ENCODE data around the gene ZNF467.

The ZNF467 gene

DNA sequence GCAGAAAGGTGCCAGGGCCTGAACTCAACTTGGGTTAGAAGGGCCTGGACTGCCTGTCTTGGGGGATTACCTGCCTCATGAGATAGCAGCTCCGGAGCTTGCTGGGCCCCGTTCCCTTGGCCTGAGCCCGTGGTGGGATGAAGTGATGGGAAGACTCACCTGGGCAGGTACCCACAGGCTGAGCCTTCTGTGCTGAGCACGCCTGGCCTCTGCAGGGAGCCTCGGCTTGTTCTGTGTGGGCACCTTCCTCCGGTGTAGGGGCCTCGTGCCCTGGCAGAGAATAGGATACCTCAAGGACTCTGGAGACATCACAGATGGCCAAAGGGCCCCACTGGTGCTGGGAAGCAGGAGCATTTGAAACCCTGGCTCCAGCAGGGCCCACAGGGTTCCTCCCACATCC lies 4.5 kb downstream of the ZNF467 start:
- H3K27me3 ChIP-seq (ENCODE audit: insufficient read depth, low read length, poor library complexity), result peaks cover 14% of the 10 kb centered on the region

DNA sequence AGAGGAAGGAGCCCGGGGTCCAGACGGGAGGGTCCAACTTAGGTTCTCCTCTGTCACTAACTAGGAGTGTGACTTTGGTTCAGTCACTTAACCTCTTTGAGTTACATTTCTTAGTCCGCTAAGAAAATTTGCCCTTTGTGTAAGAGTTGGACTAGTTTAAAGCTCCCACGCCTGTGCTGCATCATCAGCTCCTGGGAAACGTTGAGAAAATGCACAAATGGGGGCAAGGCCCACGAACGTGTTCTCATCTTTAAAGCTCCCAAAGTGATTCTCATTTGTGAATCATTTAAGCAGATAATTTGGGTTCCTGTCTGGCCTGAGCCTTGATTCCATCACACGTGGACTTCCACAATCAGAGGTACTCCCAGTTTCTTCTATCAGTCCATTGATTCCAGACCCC lies 6.3 kb downstream of the ZNF467 start:
- no peak overlapping the region for H3K4me2 ChIP-seq (ENCODE audit: insufficient read depth, low read length)
- DNase-seq (no peak), ATAC-seq (ENCODE audit: insufficient read depth, low read depth) (no peak)
- H3K27me3 ChIP-seq (ENCODE audit: insufficient read depth, low read length, poor library complexity), result no peaks in the 10 kb centered on the region
- H3K4me3 ChIP-seq (ENCODE audit: low read depth in 1 of 2, low read length in 2 of 2), result no peak overlapping the region
- TF ChIP-seq EZH2 (IDR thresholded peaks at IDR 0.05; ENCODE audit: borderline replicate concordance, low read depth, low read length, severe bottlenecking), result no peak
- TF ChIP-seq, protein P1, sequence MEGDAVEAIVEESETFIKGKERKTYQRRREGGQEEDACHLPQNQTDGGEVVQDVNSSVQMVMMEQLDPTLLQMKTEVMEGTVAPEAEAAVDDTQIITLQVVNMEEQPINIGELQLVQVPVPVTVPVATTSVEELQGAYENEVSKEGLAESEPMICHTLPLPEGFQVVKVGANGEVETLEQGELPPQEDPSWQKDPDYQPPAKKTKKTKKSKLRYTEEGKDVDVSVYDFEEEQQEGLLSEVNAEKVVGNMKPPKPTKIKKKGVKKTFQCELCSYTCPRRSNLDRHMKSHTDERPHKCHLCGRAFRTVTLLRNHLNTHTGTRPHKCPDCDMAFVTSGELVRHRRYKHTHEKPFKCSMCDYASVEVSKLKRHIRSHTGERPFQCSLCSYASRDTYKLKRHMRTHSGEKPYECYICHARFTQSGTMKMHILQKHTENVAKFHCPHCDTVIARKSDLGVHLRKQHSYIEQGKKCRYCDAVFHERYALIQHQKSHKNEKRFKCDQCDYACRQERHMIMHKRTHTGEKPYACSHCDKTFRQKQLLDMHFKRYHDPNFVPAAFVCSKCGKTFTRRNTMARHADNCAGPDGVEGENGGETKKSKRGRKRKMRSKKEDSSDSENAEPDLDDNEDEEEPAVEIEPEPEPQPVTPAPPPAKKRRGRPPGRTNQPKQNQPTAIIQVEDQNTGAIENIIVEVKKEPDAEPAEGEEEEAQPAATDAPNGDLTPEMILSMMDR (IDR thresholded peaks at IDR 0.05; ENCODE audit: borderline replicate concordance, extremely low read depth, low read length, poor library complexity, severe bottlenecking), result no peak
- H3K36me3 ChIP-seq (ENCODE audit: insufficient read depth, low read length), result no peaks in the 10 kb centered on the region; the same call in 1 of the 2 replicates
- H2AFZ ChIP-seq (ENCODE audit: low read depth, low read length), result no peak overlapping the region
- H3K4me1 ChIP-seq (ENCODE audit: insufficient read depth, low read length), result peaks cover 10% of the 10 kb centered on the region
- no peaks in the 10 kb centered on the region for H3K9me3 ChIP-seq (ENCODE audit: insufficient read depth, low read length, severe bottlenecking)
- H3K79me2 ChIP-seq (ENCODE audit: insufficient read depth, low read length), result no peaks in the 10 kb centered on the region
- H3K27ac ChIP-seq (ENCODE audit: low read length), result no peak overlapping the region
- no peaks in the 10 kb centered on the region for H4K20me1 ChIP-seq (ENCODE audit: insufficient read depth, low read length)
- no peak overlapping the region for H3K9ac ChIP-seq (ENCODE audit: low read depth, low read length)

More for the DNA sequence above, 4.5 kb downstream of the ZNF467 start:
- Histone ChIP-seq H2AFZ (ENCODE audit: low read depth, low read length) (no peak overlapping the region), H4K20me1 (ENCODE audit: insufficient read depth, low read length) (0 out of 2 replicates have a peak, but pooled peaks cover under 1% of the 10 kb centered on the region), H3K9me3 (ENCODE audit: insufficient read depth, low read length, severe bottlenecking) (no peaks in the 10 kb centered on the region), H3K4me2 (ENCODE audit: insufficient read depth, low read length) (no peak overlapping the region), H3K4me1 (ENCODE audit: insufficient read depth, low read length) (peaks cover 23% of the 10 kb centered on the region), H3K4me3 (ENCODE audit: low read depth in 1 of 2, low read length in 2 of 2) (no peak overlapping the region), H3K27ac (ENCODE audit: low read length) (no peak overlapping the region), H3K36me3 (ENCODE audit: insufficient read depth, low read length) (no peaks in the 10 kb centered on the region; the same call in 1 of the 2 replicates), H3K9ac (ENCODE audit: low read depth, low read length) (no peak overlapping the region), H3K79me2 (ENCODE audit: insufficient read depth, low read length) (no peaks in the 10 kb centered on the region)
- ATAC-seq (ENCODE audit: insufficient read depth, low read depth) (no peak), DNase-seq (no peak)
- TF ChIP-seq, protein P1 (IDR thresholded peaks at IDR 0.05; ENCODE audit: borderline replicate concordance, extremely low read depth, low read length, poor library complexity, severe bottlenecking), result no peak
- no peak for TF ChIP-seq EZH2 (IDR thresholded peaks at IDR 0.05; ENCODE audit: borderline replicate concordance, low read depth, low read length, severe bottlenecking)

DNA sequence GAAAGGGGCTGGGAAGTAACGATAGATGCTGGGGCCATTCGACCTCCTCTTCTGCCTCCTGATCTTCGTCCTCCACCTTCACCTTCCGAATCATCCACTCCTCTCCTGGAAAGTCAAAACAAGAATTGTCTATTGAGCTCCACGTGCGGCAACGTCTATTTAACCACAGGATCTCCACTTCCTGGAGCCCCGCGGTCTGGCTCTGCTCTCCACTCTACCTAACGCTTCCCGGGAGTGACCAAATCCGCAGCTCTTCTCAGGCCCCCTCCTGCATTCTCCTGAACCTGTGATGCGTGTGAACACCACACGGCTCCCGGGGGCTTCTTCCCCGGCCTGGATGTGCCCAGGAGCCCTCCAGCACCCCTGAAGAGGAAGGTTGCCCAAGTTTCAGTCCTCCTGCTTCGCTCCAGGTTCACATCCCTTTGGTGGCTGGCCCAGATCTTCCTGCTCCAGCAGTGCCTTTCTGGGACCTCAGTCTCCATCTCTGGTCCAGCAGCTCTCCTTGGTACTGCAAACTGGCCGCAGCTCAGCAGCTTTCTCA lies 7.2 kb downstream of the ZNF467 start:
- Histone ChIP-seq H2AFZ (ENCODE audit: low read depth, low read length) (no peak overlapping the region), H3K4me2 (ENCODE audit: insufficient read depth, low read length) (no peak overlapping the region), H3K79me2 (ENCODE audit: insufficient read depth, low read length) (no peaks in the 10 kb centered on the region), H3K9ac (ENCODE audit: low read depth, low read length) (no peak overlapping the region), H3K27ac (ENCODE audit: low read length) (no peak overlapping the region), H3K4me1 (ENCODE audit: insufficient read depth, low read length) (peaks cover 7% of the 10 kb centered on the region), H3K27me3 (ENCODE audit: insufficient read depth, low read length, poor library complexity) (no peaks in the 10 kb centered on the region), H3K4me3 (ENCODE audit: low read depth in 1 of 2, low read length in 2 of 2) (no peak overlapping the region), H3K9me3 (ENCODE audit: insufficient read depth, low read length, severe bottlenecking) (no peaks in the 10 kb centered on the region), H3K36me3 (ENCODE audit: insufficient read depth, low read length) (no peaks in the 10 kb centered on the region; the same call in 1 of the 2 replicates), H4K20me1 (ENCODE audit: insufficient read depth, low read length) (no peaks in the 10 kb centered on the region)
- no peak for TF ChIP-seq EZH2 (IDR thresholded peaks at IDR 0.05; ENCODE audit: borderline replicate concordance, low read depth, low read length, severe bottlenecking)
- TF ChIP-seq, protein P1 (IDR thresholded peaks at IDR 0.05; ENCODE audit: borderline replicate concordance, extremely low read depth, low read length, poor library complexity, severe bottlenecking), result no peak
- no peak for ATAC-seq (ENCODE audit: insufficient read depth, low read depth)
- DNase-seq, result no peak
